GM13977 (cell line): ENCODE measurements around the gene AMTN.
A peak's percentile ranks its signal among the peaks of the same experiment; 100 is the strongest.

ENCODE experiments used
- DNase-seq: peaks from one replicate; pipeline ENCODE4 v3.0.0; 2012; ENCODE audit warnings: low spot score
- in situ Hi-C: fragments of 300-500 bp; cut with MboI; formaldehyde crosslinking; loops from one replicate; pipeline ENCODE4 v1.12.0; 2022; ENCODE audit warnings: low sequenced_read_pairs, low pct_unique_long_range_greater_than_20kb, mixed read lengths, inconsistent platforms; ENCODE audit not compliant: unreplicated experiment
- TF ChIP-seq, protein P1 (sequence below): IDR thresholded peaks from 2 replicates; pipeline ENCODE4 v1.5.1; 2012; ENCODE audit warnings: mild to moderate bottlenecking, control low read depth; ENCODE audit not compliant: insufficient read depth; ENCODE audit errors: extremely low read depth, missing control alignments

Gene AMTN

DNA sequence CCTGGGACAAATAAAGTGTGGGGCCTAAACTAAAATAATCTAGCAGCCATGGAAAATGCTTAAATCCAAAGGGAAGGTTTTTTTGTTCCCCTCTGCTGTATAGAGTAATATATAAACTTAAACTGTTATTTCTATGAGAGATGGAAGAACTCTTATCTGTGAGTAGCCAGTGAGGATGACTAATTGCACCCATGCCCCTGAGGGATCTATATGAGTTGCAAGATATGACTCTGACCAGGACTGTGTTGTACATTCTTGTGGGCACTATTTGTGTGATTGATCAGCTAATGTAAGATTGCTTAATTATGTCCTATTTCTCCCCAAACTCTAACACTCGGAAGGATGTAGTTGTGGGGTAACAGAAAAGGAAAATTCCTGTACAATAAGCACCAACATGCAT lies 38.5 kb downstream of the AMTN start:
- TF ChIP-seq, protein P1, sequence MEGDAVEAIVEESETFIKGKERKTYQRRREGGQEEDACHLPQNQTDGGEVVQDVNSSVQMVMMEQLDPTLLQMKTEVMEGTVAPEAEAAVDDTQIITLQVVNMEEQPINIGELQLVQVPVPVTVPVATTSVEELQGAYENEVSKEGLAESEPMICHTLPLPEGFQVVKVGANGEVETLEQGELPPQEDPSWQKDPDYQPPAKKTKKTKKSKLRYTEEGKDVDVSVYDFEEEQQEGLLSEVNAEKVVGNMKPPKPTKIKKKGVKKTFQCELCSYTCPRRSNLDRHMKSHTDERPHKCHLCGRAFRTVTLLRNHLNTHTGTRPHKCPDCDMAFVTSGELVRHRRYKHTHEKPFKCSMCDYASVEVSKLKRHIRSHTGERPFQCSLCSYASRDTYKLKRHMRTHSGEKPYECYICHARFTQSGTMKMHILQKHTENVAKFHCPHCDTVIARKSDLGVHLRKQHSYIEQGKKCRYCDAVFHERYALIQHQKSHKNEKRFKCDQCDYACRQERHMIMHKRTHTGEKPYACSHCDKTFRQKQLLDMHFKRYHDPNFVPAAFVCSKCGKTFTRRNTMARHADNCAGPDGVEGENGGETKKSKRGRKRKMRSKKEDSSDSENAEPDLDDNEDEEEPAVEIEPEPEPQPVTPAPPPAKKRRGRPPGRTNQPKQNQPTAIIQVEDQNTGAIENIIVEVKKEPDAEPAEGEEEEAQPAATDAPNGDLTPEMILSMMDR = no peak
- no peak for DNase-seq
- in situ Hi-C loops = no loop called here

- TF ChIP-seq, protein P1 = peak; percentile 88
- in situ Hi-C loops = no loop called here
- peak; percentile 61 for DNase-seq
Measured at GRCh38 chr4:70559211-70559830, 41.0 kb downstream of the AMTN start.

- in situ Hi-C loops = no loop called here
- TF ChIP-seq, protein P1 = no peak
- no peak for DNase-seq
Measured at GRCh38 chr4:70559924-70560323, 41.6 kb downstream of the AMTN start.

GRCh38 chr4:70564033-70564432 lies 45.7 kb downstream of the AMTN start:
- TF ChIP-seq, protein P1 = no peak
- in situ Hi-C loops = no loop called here
- DNase-seq = no peak

DNA sequence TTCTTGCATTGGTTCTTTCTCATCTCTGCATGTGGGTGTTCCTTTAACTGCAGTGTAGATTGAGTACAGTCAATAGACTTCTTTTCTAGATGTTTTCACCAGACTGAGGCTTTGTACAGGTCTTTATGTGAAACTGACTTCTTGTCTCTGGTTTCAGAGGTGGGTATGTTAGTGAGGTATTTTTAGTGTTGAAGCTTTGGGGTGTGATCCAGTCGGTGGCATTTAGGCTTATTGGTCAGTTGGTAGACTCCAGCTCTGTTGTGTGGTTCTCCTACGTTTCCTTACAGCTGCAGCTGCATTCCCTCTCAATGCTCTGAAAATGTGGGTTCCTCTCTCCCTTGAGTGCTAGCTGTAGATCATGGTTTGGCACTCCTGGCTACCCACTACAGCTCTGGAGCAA lies 52.4 kb downstream of the AMTN start:
- in situ Hi-C loops = no loop called here

DNA sequence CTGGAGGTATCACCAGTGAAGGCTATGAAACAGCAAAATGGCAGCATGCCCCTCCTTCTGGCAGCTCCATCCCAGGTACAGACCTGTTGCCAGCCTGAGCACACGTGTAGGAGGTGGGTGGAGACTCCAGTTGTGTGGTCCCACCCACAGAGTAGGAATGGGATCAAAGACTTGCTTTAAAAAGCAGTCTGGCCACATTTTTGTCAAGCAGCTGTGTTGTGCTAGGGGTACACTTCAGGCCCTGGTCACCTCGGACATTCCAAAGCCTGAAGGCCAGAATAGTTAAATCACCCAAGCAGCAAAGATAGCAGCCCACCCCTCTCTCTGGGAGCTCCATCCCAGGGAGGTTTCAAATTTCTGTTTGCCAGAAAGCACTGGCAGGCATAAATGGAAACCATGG lies 53.4 kb downstream of the AMTN start:
- in situ Hi-C loops = no loop called here
- TF ChIP-seq, protein P1 = no peak
- no peak for DNase-seq

More for the DNA sequence above, 52.4 kb downstream of the AMTN start:
- no peak for DNase-seq
- TF ChIP-seq, protein P1 = no peak
